Medulla oblongata (tissue), 1 donor: ENCODE data around the gene NUP93.
"Not testable (repeated sequence)": the region's sequence is repeated elsewhere in the genome, so short reads cannot be mapped to it uniquely, and the experiment has no call there.

Experiments
- DNase-seq: peaks from one replicate; pipeline ENCODE4 v3.0.0-alpha.2; 2015; ENCODE audit errors: extremely low spot score

The NUP93 gene

DNA sequence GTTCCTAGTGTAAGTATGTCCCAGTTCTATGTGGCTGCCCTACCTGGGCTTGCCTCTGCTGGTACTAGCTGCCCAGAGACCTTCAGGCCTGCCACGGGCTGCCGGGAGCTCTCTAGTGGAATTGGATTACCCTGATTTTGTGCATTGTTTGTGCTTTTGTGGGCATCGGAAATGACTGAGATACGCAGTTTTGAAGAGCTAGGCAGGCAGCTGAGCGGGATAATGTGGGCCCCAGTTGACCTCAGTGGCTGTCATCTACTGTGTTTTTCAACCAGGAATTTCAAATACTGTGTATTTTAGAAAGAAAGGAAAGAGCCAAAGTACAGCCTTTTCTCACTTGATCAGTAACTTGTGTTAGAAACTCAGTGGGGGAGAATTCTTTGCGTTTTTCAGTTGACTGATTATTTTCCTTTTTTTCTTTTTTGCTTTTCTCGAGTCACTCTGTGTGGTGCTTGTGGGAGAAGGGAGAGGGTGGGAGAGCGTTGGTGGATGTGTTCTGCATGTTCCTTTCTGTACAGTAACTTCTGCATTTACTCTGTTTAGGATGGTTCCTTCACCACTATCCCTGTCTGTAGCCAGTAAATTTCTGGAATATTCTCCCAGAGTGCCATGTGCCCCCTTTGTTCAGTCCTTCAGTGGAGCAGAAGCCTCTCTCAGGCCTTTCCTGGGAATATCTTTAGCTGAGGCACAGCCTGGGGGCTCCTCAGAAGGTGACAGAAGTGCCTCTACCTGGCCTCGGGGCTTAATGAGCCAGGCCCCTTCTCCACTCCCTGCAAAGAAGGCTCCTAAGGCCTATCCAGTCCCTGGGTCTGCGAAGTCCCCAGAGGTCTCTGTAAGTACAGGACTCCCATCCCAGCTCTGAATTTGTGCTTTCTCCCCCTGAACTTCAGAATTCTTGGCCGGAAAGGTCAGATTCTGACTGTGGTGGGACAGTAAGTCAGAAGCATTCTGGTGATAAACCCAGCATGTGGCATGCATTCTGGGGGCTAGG, 120.1 kb downstream of the NUP93 start:
- no peak for DNase-seq

DNA sequence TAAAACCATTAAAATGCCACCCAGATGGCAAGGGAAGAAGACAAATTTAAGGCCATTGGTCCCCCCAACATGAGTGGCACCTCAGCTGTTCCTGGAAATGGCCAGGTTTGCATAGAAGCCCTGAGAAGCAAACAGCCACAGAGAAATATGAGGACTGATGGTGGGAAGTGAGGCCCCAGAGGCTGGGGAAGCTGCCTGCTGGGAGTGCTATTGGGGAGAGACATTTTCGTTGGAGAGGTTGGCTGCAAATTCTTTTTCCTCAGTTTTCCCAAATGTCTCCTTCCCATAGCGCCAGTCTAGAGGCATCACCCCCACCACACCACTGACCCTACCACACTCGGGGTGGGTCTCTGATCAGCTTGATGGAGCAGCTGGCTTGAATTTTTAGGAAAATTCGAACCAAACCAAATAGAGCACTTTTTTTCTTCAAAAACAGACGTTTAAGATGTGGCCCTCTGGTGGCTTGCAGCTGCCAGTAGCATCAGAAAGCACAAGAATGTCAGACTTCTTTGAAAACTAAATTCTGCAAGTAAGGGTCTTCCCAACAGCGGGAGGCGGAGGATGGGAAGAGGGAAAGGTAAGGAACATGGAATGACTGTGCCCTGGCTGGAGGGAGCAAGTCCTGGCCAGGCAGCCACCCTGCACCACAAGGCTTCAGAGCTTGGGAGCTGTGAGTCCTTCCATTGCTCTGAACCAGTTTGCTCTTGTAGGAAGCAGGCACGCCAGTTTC, 121.9 kb downstream of the NUP93 start:
- no peak for DNase-seq

DNA sequence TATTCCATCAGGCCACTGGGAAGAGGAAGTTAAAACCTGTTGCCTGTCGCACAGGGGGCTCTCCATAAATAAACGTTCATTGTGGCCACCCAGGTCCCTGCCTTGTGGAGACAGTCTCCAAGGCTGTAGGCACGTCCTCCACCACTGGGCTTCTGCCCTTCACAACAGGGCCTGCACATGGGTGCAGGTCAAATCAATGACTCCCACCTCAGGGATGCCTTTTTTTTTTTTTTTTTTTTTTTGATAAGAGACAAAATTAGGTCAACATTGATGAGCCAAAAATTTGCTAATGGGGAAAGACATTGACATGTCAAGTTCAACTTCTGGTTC, 122.4 kb downstream of the NUP93 start:
- no peak for DNase-seq

DNA sequence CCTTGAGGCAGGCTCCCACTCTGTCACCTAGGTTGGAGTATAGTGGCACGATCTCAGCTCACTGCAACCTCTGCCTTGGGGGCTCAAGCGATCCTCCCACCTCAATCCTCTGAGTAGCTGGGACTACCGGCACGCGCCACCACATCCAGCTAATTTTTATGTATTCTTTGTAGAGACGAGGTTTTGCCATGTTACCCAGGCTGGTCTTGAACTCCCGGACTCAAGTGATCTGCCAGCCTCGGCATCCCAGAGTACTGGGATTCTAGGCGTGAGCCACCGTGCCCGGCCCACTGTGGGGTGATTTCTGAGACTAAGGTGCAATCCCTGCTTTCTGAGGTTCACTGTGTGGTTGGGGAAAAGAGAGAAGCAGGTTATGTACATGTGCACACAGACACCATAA, 123.0 kb downstream of the NUP93 start:
- no peak for DNase-seq

DNA sequence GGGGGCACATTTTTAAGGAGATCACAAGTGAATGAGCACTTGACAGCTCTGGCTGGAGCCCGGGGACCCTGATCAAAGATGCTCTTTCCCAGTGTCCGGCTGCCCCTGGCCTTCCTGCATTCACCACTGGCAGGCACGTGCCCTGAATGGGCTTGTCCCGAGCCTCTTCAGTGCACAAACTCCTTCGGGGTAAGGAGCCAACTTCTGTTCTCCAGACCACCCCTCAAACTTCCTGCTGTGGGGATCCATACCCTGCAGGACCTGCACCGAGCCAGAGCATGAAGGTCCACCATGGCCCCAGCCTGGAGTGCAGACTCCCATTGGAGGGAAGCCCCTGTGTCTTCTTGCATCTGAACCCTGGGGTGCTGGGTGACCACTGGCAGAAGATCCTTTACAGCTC, 125.3 kb downstream of the NUP93 start:
- no peak for DNase-seq

DNA sequence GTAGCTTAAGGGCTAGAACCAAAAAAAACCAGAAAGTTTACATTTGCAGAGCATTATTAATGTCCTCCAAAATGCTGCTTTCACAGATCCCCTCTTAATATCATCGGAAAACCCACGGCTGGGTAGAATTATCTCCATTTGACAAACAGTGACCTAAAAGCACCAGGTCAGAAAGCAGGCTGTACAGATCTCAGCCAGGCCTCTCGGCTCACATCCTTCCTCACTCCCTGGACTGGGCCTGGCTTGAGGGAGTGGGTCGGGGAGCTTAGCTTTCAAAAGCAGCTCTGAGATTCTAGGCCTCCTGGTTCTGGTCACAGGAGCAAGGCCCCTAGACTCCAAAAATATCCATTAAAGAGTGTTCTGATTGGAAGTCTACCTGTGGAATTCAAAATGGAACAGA, 126.0 kb downstream of the NUP93 start:
- no peak for DNase-seq

DNA sequence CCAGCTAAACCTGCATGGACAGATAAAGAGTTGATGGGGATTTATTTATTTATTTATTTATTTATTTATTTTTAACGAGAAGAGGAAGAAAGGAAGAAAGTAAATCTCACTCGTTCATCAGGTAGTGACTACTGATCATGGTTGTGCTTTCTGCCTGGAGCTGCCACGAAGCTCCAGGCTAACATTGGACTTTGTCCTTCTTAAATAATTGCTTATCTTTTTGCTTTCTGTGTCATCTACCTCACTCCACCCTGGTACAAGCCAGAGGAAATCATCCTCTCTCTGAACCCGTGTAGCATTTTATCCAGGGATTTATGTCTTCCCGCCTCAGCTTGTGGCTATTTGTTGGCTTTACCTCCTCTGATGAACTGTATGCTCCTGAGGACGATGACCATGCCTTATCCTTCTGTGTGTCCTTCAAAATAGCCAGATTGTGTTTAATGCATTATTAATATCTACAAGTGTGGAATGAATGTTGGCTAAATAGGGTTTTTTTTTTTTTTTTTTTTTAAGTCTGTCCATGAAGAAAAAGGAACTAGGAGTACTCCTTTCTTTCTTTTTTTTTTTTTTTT, 127.0 kb downstream of the NUP93 start:
- DNase-seq = no peak

DNA sequence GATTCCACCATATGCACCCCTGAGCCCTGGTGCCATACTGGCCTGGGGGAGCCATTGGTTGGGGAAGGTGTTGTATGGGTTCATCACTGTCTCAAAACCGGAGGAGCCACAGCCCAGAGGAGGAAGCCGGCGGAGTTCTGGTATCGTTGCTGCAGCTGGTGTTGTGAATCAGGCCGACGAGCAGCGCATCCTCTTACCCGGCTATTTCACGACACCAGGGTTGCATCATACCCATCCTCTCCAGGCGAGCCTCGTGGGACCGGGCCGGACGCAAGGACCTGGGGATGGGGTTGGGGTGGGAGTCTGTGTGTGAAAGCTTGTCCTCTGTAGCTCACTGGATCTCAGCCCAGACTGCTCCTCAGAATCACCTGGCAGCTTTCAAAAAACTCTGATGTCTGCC, 128.4 kb downstream of the NUP93 start:
- no peak for DNase-seq

DNA sequence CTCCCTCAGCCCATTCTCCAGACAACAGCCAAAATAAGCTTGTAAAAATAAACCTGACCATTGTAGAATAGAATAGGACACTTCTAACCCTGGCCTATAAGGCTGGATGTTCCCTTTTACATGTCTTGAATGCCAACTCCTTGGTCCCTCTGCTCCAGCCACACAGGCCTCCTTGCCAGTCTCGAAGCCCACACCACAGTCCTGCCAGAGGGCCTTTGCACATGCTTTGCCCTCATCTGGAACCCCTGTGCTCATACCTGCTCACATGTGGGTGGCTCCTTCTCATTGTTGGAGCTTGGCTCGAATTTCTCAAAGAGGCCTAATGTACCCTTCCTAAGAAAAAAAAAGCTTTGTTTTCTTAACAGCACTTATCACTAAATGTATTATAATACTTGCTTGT, 129.7 kb downstream of the NUP93 start:
- DNase-seq = no peak

DNA sequence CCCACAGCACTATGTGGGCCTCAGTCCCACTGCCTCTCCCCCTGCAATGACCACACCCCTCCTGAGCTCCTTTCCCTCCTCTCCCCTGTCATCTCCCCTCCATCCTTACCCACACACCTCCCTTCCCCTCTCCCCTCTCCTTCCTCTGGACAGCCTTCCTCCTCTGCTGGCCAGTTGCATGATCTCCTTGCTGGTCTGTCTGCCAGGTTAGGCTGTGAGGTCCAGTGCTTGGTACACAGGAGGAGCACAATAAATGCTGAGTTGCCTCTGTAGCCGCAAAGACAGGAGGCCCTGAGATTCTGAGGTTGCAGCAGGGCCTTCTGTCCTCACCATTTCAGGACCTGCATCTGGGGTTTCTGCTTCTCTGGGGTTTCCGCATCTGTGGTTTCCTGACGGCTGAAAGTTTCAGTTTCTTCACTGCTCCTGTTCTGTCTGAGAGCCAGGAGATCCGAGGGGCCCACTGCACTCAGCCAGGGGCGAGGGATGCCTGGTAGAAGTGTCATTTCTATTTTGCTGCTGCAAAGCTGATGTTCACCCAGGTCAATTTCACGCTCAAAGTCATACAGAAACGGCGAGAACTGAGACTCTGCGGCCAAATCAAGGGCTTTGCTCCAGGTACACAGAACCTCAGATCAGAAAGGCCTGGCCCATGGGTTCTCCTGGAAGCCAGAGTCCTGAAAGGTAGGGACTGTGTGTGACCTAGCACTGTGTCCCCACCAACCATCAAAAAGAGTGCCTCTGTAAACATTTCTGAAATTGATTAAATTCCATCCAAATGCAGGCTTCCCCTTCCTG, 130.5 kb downstream of the NUP93 start:
- DNase-seq = no peak

DNA sequence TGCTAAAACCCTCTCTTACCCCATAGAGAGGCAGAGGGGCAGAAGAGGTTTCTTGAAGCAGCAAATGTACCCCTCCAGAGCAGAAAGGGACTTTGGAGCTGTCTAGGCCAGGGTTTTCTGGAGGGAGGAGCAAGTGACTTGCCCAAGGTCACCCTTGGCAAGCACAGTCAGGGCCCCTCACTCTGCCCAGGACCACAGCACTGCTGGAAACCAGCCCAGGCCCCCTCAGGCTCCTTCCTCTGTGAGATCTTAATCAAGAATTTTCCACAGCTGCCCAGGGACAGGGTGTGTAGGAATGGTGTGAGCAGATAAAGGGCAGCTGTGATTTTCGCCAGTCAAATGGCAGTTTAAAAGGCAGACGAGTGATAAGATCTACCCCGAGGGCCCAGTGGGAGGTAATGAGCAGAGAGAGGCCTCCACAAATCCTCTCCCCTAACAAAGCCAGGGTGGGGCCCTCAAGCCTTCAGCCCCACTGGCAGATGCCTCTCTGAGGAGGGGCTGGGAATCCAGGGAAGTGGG, 131.2 kb downstream of the NUP93 start:
- DNase-seq = no peak

DNA sequence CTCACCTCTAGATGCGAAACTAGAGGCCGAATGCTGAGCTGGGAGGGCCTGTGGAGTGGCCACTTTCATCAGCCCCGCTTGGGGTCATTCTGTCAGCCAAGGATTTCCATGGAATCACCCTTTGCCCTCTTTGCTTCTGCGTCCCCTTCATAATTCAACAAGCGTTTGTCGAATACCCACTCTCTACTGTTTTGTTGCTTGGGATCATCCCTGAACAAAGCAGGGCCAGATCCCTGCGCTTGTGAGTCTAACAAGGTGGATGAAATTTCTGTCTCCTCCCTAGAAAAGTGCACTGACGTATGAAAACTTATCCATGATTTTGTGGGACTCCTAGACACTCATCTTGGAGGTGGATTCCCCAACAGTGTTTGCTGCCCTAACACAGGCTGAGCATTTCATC, 131.8 kb downstream of the NUP93 start:
- no peak for DNase-seq

DNA sequence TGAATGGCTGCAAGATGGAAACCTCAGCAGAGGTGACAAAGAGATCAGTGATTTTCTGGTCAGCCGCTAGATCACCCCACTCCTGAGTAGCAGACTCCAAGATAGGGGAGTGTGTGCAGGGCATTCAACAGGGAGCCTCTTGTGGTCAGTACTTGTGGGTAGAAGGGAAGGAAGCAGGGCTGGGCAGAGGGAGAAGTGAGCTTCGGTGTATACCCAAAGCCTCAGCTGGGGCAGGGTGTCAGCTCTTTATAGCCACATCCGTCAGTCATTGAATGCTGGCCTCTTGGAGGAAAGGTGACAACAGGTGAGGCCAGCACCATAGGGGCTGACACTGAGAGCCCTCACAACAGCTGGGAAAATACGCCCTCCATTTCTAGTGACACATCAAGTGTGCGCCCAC, 132.8 kb downstream of the NUP93 start:
- DNase-seq = peak; percentile 24

DNA sequence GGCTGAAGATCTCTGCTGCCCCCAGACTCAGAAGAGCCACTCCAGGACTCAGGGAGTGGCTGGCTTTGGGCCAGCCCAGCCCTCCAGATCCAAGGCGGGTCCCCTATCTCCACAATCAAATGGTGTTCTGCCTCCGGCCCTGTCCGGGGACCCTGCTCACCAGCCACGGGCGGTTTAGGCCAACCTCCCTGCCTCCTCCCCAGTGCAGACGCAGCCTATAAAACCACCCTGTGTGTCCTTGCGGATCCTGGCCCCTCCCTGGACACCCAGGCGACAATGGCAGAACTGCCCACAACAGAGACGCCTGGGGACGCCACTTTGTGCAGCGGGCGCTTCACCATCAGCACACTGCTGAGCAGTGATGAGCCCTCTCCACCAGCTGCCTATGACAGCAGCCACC, 135.0 kb downstream of the NUP93 start, which contains the start of gene SLC12A3:
Gene SLC12A3 (plus strand): TSS at position 248 of the 400 bp plus-strand sequence. CDS start 29 bp downstream, at position 277.
- DNase-seq = no peak

DNA sequence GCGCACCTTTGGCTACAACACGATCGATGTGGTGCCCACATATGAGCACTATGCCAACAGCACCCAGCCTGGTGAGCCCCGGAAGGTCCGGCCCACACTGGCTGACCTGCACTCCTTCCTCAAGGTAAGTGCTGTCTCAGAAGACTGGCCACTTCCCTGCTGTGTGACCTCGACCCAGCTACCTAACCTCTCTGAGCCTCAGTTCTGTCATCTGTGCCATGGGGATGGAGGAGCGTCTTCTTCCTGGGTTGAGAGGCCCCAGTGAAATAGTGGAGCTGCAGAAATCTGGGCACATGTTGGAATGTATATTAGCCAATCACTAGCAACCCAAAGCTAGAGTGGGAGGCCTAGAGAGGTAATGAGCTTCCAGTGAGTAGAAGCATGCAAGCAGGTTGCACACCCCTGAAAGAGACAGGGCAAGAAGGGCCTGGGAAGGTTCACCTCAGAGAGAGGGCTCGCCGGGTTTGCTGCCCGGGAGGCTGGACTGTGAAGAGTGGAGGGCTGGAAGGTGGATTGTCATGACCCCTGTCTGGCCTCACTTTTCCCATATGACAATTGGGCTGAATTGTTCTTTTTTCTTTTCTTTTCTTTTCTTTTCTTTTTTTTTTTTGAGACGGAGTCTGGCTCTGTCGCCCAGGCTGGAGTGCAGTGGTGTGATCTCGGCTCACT, 135.6 kb downstream of the NUP93 start:
- DNase-seq = no peak

DNA sequence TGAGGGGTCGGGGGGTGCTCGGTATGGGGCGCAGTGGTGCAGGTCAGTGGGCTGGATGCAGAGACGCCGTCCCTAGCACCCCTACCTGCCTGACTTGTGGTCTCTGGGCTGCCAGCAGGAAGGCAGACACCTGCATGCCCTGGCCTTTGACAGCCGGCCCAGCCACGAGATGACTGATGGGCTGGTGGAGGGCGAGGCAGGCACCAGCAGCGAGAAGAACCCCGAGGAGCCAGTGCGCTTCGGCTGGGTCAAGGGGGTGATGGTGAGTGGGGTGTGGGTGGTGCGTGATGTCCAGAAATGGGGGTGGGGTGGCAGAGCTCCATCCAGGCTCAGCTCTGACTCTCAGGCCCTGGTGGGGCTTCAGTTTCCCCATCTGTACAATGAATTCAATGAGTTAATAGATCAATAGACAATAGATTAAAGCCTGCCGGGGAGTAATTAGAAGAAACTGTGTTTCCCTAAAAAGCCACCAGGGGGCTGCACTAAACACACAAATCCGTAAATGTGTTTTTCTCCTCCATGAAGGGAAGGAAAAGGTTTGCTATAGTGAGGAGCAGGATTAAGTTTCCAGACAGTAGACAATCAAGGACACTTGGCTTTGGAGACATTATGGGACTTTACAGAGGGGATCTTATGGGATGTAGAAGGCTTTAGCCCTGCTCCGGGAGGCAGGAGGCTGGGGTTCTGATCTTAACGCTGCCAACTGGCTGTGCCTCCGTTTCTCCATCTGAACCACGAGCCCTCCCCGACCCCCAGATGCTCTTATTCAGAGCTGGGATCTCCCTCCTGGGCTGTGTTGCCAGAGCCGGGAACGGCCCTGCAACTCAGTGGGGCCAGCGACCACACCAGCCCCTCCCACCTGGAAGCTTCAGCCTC, 137.3 kb downstream of the NUP93 start:
- DNase-seq = peak; percentile 77

DNA sequence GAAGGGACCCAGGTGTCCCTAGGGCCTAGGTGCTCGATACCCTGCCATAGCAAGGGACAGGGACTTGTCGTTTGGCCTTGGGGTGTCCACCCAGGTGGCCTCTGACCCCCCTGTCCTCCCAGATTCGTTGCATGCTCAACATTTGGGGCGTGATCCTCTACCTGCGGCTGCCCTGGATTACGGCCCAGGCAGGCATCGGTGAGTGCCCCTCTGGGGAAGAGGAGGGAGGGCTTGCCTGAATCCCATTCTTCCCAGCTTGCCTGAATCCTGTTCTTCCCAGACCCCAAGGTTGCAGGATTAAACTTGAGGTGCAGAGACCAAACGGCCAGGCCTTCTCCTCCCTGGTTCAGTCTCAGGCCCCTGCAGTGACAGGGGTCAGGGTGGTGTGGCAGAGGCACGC, 138.2 kb downstream of the NUP93 start:
- DNase-seq = no peak

DNA sequence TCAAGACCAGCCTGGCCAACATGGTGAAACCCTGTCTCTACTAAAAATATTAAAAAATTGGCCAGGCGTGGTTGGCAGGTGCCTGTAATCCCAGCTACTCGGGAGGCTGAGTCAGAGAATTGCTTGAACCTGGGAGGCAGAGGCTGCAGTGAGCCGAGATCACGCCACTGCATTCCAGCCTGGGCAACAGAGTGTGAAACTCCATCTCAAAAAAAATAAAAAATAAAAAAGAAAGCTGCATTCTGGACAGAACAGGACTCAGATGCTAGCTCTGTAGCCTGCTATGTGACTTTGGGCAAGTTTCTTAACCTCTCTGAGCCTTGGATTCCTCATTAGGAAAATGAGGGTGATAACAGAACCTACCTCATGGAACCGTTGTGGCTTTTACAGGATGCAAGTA, 138.8 kb downstream of the NUP93 start:
- not testable (repeated sequence) for DNase-seq

DNA sequence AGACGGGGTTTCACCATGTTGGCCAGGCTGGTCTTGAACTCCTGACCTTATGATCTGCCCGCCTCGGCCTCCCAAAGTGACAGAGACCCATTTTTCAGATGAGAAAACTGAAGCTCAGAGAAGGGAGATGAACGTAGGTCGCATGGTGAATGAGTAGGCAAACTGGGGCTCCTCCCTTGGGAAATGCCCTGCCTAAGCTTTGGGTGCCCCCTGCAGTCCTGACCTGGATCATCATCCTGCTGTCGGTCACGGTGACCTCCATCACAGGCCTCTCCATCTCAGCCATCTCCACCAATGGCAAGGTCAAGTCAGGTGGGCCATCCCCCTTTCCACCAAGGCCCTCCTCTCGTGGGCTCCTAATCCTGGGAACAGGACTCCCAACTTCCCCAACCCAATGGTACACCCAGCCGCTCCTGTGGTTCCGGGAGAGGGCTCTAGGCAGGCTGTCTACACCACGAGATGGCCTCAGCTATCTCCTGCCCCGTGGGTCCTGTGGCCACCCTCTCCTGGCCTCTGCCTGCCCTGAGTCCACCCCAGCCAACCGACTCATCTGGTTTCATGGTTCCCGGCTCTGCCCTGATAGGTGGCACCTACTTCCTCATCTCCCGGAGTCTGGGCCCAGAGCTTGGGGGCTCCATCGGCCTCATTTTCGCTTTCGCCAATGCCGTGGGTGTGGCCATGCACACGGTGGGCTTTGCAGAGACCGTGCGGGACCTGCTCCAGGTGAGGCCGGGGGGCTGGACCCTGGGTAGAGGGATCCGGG, 139.8 kb downstream of the NUP93 start:
- DNase-seq = no peak
